ENCODE data around the gene PRODH2. TPM values are rescaled to one million over a fixed set of nuclear protein-coding genes. Genes with fewer than 3 reads are reported as not detected.

PRODH2 gene
- total RNA-seq, 1 donor: not detected

- peak within 1 kb of the TSS; percentile 91 for H3K4me3 ChIP-seq (ENCODE audit: low read depth, low read length)
- peak; percentile 49 for DNase-seq (ENCODE audit: low read depth)
- TF ChIP-seq CTCF (IDR thresholded peaks at IDR 0.05; ENCODE audit: insufficient read depth, low read length): no peak
These were observed 56.0 kb downstream of the PRODH2 start, which contains the start of gene HSPB6 for GRCh38 chr19:35756377-35757230. HSPB6 (minus strand) TSS chr19:35757029; CDS start chr19:35757008, 21 bp downstream.

- peak; percentile 85 for DNase-seq (ENCODE audit: low read depth)
- no peak for TF ChIP-seq CTCF (IDR thresholded peaks at IDR 0.05; ENCODE audit: insufficient read depth, low read length)
- H3K4me3 ChIP-seq (ENCODE audit: low read depth, low read length): peak overlapping the region; percentile 91
These were observed 56.9 kb downstream of the PRODH2 start for GRCh38 chr19:35755550-35756376.

- H3K4me3 ChIP-seq (ENCODE audit: low read depth, low read length): peak overlapping the region; percentile 91
- TF ChIP-seq CTCF (IDR thresholded peaks at IDR 0.05; ENCODE audit: insufficient read depth, low read length): no peak
- DNase-seq (ENCODE audit: low read depth): no peak
These were observed 57.5 kb downstream of the PRODH2 start for GRCh38 chr19:35755131-35755549.

GRCh38 chr19:35754370-35755130 is 58.1 kb downstream of the PRODH2 start:
- peak; percentile 31 for DNase-seq (ENCODE audit: low read depth)
- TF ChIP-seq CTCF (IDR thresholded peaks at IDR 0.05; ENCODE audit: insufficient read depth, low read length): no peak
- peak overlapping the region; percentile 91 for H3K4me3 ChIP-seq (ENCODE audit: low read depth, low read length)

- TF ChIP-seq CTCF (IDR thresholded peaks at IDR 0.05; ENCODE audit: insufficient read depth, low read length): no peak
- peak; percentile 41 for DNase-seq (ENCODE audit: low read depth)
These were observed 58.8 kb downstream of the PRODH2 start for GRCh38 chr19:35753634-35754369.

More at GRCh38 chr19:35753634-35754369, 58.8 kb downstream of the PRODH2 start:
- H3K4me3 ChIP-seq (ENCODE audit: low read depth, low read length): no peak overlapping the region
